GM12878 (cell line): ENCODE results near the gene MRTFA. TPM values are rescaled to one million over a fixed set of nuclear protein-coding genes. Genes with fewer than 3 reads are reported as not detected.
"Not testable (repeated sequence)": the region's sequence is repeated elsewhere in the genome, so short reads cannot be mapped to it uniquely, and the experiment has no call there.

ENCODE experiments used
- ATAC-seq: fragments of 200-7000 bp; cut with Tn5 transposase; 3 replicates; pipeline ENCODE4 v1.9.1; 2020; ENCODE audit warnings: mild to moderate bottlenecking, moderate library complexity
- BruUV-seq: library from RNA; stranded (reverse); fragments of 400-500 nt; replicated peaks from 2 replicates; lab custom pipeline; 2021; lab: Mats Ljungman, UMichigan
- CTCF ChIA-PET: fragments of 300-600 bp; sonication (Branson Sonifier 250); formaldehyde crosslinking; extraction: SDS; loops from one replicate; lab custom pipeline; 2021; ENCODE audit warnings: inconsistent platforms; lab: Yijun Ruan, JAX
- POLR2A ChIA-PET: fragments of 350-600 bp; formaldehyde crosslinking; extraction: SDS; loops from one replicate; lab custom pipeline; 2021; ENCODE audit warnings: inconsistent platforms; lab: Charles Lee
- RAD21 ChIA-PET: fragments of 300-600 bp; sonication (Branson Sonifier 250); formaldehyde crosslinking; loops from one replicate; lab custom pipeline; 2023; ENCODE audit warnings: antibody characterized with exemption; ENCODE audit not compliant: unreplicated experiment; lab: Charles Lee
- SMC1A ChIA-PET: fragments of 300-600 bp; sonication (Branson Sonifier 250); formaldehyde crosslinking; loops from one replicate; lab custom pipeline; 2023; ENCODE audit not compliant: unreplicated experiment, uncharacterized antibody; lab: Charles Lee
- DNase-seq: peaks from one replicate; pipeline ENCODE4 v3.0.0-alpha.2; 2011; ENCODE audit warnings: low read depth, low spot score
- FAIRE-seq: peaks from 3 replicates; lab custom pipeline; 2011; peaks lifted over from hg19 to GRCh38; lab: Jason Lieb, UNC
- H2AFZ ChIP-seq: 2 replicates; pipeline ENCODE4 v1.6.0; 2011; ENCODE audit warnings: low read depth, low read length, control low read depth; ENCODE audit not compliant: control insufficient read depth
- H3K27ac ChIP-seq: 2 replicates; pipeline ENCODE4 v1.5.1; 2011; ENCODE audit warnings: control low read depth; ENCODE audit not compliant: control insufficient read depth, insufficient read depth
- H3K27me3 ChIP-seq, 2 experiments: replicated peaks in 1 of 2; 2 replicates each; pipeline versions ENCODE4 v1.6.0 to v1.6.1; 2011; ENCODE audit warnings: low read length in 1 of 2; ENCODE audit not compliant: control insufficient read depth in 2 of 2, insufficient read depth in 2 of 2
- H3K36me3 ChIP-seq, 2 experiments: 2 replicates each; pipeline ENCODE4 v1.5.1; 2011; ENCODE audit warnings: low read length in 1 of 2; ENCODE audit not compliant: control insufficient read depth in 2 of 2, insufficient read depth in 2 of 2
- H3K4me1 ChIP-seq: 2 replicates; pipeline ENCODE4 v1.6.1; 2011; ENCODE audit warnings: mild to moderate bottlenecking, low read length, moderate library complexity, mixed read lengths; ENCODE audit not compliant: control insufficient read depth, insufficient read depth
- H3K4me2 ChIP-seq: 2 replicates; pipeline ENCODE4 v1.6.0; 2011; ENCODE audit warnings: control low read depth; ENCODE audit not compliant: control insufficient read depth, insufficient read depth
- H3K4me3 ChIP-seq: fragments of 200-600 bp; sonication (generic); 2 replicates; pipeline ENCODE4 v1.5.1; 2016
- H3K79me2 ChIP-seq: 2 replicates; pipeline ENCODE4 v1.6.0; 2011; ENCODE audit warnings: low read length; ENCODE audit not compliant: control insufficient read depth, insufficient read depth
- H3K9ac ChIP-seq: 2 replicates; pipeline ENCODE4 v1.8.0; 2011; ENCODE audit warnings: low read length, control low read depth, mixed read lengths; ENCODE audit not compliant: control insufficient read depth, insufficient read depth
- H3K9me3 ChIP-seq: replicated peaks from 3 replicates; pipeline ENCODE4 v1.5.1; 2011; ENCODE audit warnings: mild to moderate bottlenecking, low read length; ENCODE audit not compliant: control insufficient read depth, insufficient read depth
- H4K20me1 ChIP-seq: 2 replicates; pipeline ENCODE4 v1.6.0; 2011; ENCODE audit not compliant: control insufficient read depth, insufficient read depth
- E2F4 ChIP-seq: IDR thresholded peaks from 2 replicates; pipeline ENCODE4 v1.6.1; 2012; ENCODE audit warnings: low read depth, low read length, improper control_type of control experiment
- NFXL1 ChIP-seq: fragments of 450-650 bp; IDR thresholded peaks from 2 replicates; pipeline ENCODE4 v1.6.1; 2017; ENCODE audit warnings: antibody characterized with exemption, mild to moderate bottlenecking, borderline replicate concordance
- PRDM15 ChIP-seq: fragments of 450-650 bp; formaldehyde crosslinking; IDR thresholded peaks from 2 replicates; pipeline ENCODE4 v1.4.0; 2020; ENCODE audit warnings: mild to moderate bottlenecking, moderate library complexity
- WGBS: methylation state at CpG from one replicate; pipeline ENCODE4 v1.1.6; 2016; ENCODE audit warnings: low lambda C conversion rate; ENCODE audit not compliant: insufficient replicate concordance, insufficient coverage; ENCODE audit errors: missing lambda C conversion rate; 5-methylcytosine and 5-hydroxymethylcytosine counted together
- in situ Hi-C: fragments of 300-500 bp; cut with MboI; formaldehyde crosslinking; loops from 9 replicates; pipeline ENCODE4 v1.14.3; 2018; ENCODE audit warnings: mixed read lengths
- intact Hi-C: fragments of 100-400 bp; cut with micrococcal nuclease; formaldehyde crosslinking; loops from one replicate; pipeline ENCODE4 v1.14.2; 2022; ENCODE audit not compliant: unreplicated experiment
- polyA plus RNA-seq, 11 experiments: library from polyadenylated mRNA; depleted of rRNA in 4 of 11; unstranded in 6 of 11; stranded (reverse) in 5 of 11; fragments of >200 nt; fragmentation: Nextera tagmentation in 4 of 11; fragmentation: Illumina TruSeq in 1 of 11; extraction: Ambion mirVana in 4 of 11; extraction: Trizol in 1 of 11; gene quantifications; 1 replicate in 1 of 11; 2 replicates in 10 of 11; pipeline versions ENCODE4 v1.2.1 to v1.2.3, GENCODE V29; 2011 to 2016; ENCODE audit warnings: inconsistent platforms in 2 of 11, missing spikeins in 2 of 11, low read depth in 1 of 11
- total RNA-seq, 4 experiments: library from RNA; depleted of rRNA in 3 of 4; stranded (reverse); fragments of >200 nt in 3 of 4; fragmentation: Illumina TruSeq in 1 of 4; extraction: Trizol in 1 of 4; gene quantifications; 2 replicates each; pipeline versions ENCODE4 v1.2.1 to v1.2.3, GENCODE V29; 2013 to 2021
- TF ChIP-seq, protein P1 (sequence below): fragments of 150-350 bp; IDR thresholded peaks from 2 replicates; pipeline ENCODE4 v1.6.1; 2016; ENCODE audit warnings: low read depth, low read length

The MRTFA gene
- total and polyA plus RNA-seq, 10 of the 15 experiments (the other 5 are each of a cell fraction or from before 2014, with no cell fraction given), result 2.0 to 63.9 (median 17.9) TPM

DNA sequence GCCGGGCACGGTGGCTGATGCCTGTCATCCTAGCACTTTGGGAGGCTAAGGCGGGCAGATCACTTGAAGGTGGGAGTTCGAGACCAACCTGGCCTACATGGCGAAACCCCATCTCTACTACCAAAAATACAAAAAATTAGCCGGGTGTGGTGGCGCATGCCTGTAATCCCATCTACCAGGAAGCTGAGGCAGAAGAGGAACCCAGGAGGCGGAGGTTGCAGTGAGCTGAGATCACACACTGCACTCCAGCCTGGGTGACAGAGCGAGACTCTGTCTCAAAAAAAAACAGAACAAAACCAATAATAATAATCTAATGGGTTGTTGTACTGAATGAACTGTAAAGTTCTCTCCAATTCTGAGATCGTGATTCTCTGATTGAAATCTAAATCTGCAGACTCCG is 258.1 kb downstream of the MRTFA start:
- in situ Hi-C loops, H3K4me1 ChIP-seq, ATAC-seq, H3K4me3 ChIP-seq, BruUV-seq, H3K9me3 ChIP-seq, H3K27ac ChIP-seq, H3K4me2 ChIP-seq, H4K20me1 ChIP-seq, H3K36me3 ChIP-seq, H3K27me3 ChIP-seq, POLR2A ChIA-PET, DNase-seq, H3K9ac ChIP-seq, FAIRE-seq, intact Hi-C loops, H2AFZ ChIP-seq: not testable (repeated sequence)
- ChIA-PET SMC1A (interaction anchor here (2.8 kb wide), 1 partner anchor 37 kb away, joined by 6 read pairs; no protein-coding TSS in a partner anchor), RAD21 (interaction anchor here (1.2 to 1.9 kb wide), 2 partner anchors 33 to 58 kb away, joined by 3 to 7 read pairs; no protein-coding TSS in a partner anchor), CTCF (interaction anchor here (0.7 kb wide), 1 partner anchor 10 kb away, joined by 3 read pairs; no protein-coding TSS in a partner anchor)
- WGBS, result 97% methylated on average over 11 of the region's 11 CpGs
- H3K79me2 ChIP-seq, result peaks cover 29% of the 10 kb centered on the region

- no peaks in the 10 kb centered on the region for H3K9me3 ChIP-seq
- H3K4me2 ChIP-seq, result no peak overlapping the region
- ATAC-seq (no peak), FAIRE-seq (no peak), DNase-seq (no peak)
- peaks cover 0 to 6% of the 10 kb centered on the region in 2 experiments; a peak in 2 of 4 replicates for H3K36me3 ChIP-seq
- no TSS peak for BruUV-seq
- no peak overlapping the region for H3K27ac ChIP-seq
- H3K9ac ChIP-seq, result no peak overlapping the region
- peaks cover 5% of the 10 kb centered on the region for H3K4me1 ChIP-seq
- no peak overlapping the region for H2AFZ ChIP-seq
- ChIA-PET CTCF (interaction anchor here (0.9 to 1.3 kb wide), 3 partner anchors 30 to 268 kb away, joined by 3 to 6 read pairs (median 4); no protein-coding TSS in a partner anchor), POLR2A (no interaction called here), SMC1A (interaction anchor here (1.2 to 2.8 kb wide), 3 partner anchors 22 to 176 kb away, joined by 3 to 7 read pairs (median 6); no protein-coding TSS in a partner anchor), RAD21 (interaction anchor here (1.0 to 1.9 kb wide), 3 partner anchors 32 to 59 kb away, joined by 3 to 7 read pairs (median 3); no protein-coding TSS in a partner anchor)
- H3K79me2 ChIP-seq, result peaks cover 29% of the 10 kb centered on the region
- 73% methylated on average over 2 of the region's 2 CpGs for WGBS
- intact Hi-C loops (no loop called here), in situ Hi-C loops (no loop called here)
- no peaks in the 10 kb centered on the region for H4K20me1 ChIP-seq
- H3K27me3 ChIP-seq, result no peaks in the 10 kb centered on the region
- H3K4me3 ChIP-seq, result no peak overlapping the region
- TF ChIP-seq E2F4, result no peak
- TF ChIP-seq PRDM15 (CRISPR knock-in tag), result no peak
- TF ChIP-seq, protein P1, sequence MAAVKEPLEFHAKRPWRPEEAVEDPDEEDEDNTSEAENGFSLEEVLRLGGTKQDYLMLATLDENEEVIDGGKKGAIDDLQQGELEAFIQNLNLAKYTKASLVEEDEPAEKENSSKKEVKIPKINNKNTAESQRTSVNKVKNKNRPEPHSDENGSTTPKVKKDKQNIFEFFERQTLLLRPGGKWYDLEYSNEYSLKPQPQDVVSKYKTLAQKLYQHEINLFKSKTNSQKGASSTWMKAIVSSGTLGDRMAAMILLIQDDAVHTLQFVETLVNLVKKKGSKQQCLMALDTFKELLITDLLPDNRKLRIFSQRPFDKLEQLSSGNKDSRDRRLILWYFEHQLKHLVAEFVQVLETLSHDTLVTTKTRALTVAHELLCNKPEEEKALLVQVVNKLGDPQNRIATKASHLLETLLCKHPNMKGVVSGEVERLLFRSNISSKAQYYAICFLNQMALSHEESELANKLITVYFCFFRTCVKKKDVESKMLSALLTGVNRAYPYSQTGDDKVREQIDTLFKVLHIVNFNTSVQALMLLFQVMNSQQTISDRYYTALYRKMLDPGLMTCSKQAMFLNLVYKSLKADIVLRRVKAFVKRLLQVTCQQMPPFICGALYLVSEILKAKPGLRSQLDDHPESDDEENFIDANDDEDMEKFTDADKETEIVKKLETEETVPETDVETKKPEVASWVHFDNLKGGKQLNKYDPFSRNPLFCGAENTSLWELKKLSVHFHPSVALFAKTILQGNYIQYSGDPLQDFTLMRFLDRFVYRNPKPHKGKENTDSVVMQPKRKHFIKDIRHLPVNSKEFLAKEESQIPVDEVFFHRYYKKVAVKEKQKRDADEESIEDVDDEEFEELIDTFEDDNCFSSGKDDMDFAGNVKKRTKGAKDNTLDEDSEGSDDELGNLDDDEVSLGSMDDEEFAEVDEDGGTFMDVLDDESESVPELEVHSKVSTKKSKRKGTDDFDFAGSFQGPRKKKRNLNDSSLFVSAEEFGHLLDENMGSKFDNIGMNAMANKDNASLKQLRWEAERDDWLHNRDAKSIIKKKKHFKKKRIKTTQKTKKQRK, result no peak
- TF ChIP-seq NFXL1, result no peak
Observed at GRCh38 chr22:40377931-40378330, 258.6 kb downstream of the MRTFA start.
